CD4-positive, alpha-beta T cell treated with Interferon alpha-2 for 1 hour (primary cell): ENCODE data around the gene NLRC3.

Experiments
- DNase-seq, 2 donors: peaks; one replicate each; pipeline ENCODE4 v3.0.0-alpha.2; 2020 to 2022

The NLRC3 gene

GRCh38 chr16:3578121-3578520 is 918 bp upstream of the NLRC3 start:
- peak in 1 of 2 donors; percentile 58 for DNase-seq

GRCh38 chr16:3576211-3576610 is 992 bp downstream of the NLRC3 start:
- DNase-seq, result peak in 1 of 2 donors; percentile 22

GRCh38 chr16:3575491-3575890 is 1.7 kb downstream of the NLRC3 start:
- no peak for DNase-seq

DNA sequence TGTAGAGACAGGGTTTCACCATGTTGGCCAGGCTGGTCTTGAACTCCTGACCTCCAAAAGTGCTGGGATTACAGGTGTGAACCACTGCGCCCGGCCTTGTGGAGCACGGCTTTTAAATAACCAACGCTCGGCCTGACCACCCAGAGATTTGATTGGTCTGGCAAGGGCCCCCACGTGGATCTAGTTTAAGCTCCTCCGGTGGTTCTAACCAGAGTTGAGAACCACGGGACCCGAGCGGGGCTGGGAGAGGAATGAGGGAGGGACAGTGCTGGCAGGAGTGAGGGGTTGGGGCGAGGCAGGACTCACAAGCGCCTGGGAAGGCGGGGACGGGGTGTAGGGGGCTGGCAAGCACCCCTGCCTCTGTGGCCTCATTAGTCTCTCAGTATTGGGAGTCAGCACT is 3.0 kb downstream of the NLRC3 start:
- no peak for DNase-seq

- DNase-seq, result no peak
These were observed 3.9 kb downstream of the NLRC3 start for GRCh38 chr16:3573146-3573815.

GRCh38 chr16:3570420-3571062 is 6.7 kb downstream of the NLRC3 start:
- no peak for DNase-seq

GRCh38 chr16:3569851-3570250 is 7.4 kb downstream of the NLRC3 start:
- DNase-seq, result no peak

DNA sequence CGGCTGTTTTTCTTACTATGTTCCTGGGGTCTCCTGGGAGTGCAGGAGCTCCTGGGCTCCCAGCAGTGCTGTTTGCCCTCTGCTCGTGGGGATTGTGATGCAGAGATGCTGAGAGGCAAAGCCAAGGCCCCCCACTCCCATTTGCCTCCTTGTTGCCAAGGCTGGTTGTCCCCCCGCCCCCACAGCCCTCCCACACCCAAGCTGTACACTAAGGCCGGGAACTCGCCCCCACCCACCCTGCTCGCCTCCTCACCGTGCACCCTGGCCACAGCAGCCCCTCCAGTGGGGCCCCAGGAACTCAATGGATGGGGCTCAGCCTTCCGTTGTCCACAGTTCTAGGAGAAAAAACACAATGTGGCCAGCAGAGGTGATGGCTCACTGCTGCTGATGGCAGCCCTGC is 10.2 kb downstream of the NLRC3 start:
- no peak for DNase-seq

DNA sequence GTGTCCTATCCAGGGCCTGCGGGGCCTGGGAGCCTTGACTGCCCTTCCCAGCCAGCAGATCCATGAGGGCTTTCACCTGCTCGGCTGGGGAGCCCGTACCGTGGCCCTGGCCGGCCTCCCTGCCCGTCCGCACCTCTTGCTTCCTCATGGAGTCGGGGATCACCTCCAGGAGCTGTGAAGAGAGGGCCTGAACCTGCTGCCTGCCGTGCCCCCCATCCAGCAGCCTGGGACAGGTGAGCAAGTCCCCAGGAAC is 12.4 kb downstream of the NLRC3 start:
- no peak for DNase-seq

- DNase-seq, result no peak
These were observed 12.9 kb downstream of the NLRC3 start for GRCh38 chr16:3564130-3564888.

GRCh38 chr16:3562914-3563480 is 14.2 kb downstream of the NLRC3 start:
- no peak for DNase-seq

- no peak for DNase-seq
These were observed 15.6 kb downstream of the NLRC3 start for GRCh38 chr16:3561626-3562025.

- DNase-seq, result no peak
These were observed 22.8 kb downstream of the NLRC3 start for GRCh38 chr16:3554351-3554928.

DNA sequence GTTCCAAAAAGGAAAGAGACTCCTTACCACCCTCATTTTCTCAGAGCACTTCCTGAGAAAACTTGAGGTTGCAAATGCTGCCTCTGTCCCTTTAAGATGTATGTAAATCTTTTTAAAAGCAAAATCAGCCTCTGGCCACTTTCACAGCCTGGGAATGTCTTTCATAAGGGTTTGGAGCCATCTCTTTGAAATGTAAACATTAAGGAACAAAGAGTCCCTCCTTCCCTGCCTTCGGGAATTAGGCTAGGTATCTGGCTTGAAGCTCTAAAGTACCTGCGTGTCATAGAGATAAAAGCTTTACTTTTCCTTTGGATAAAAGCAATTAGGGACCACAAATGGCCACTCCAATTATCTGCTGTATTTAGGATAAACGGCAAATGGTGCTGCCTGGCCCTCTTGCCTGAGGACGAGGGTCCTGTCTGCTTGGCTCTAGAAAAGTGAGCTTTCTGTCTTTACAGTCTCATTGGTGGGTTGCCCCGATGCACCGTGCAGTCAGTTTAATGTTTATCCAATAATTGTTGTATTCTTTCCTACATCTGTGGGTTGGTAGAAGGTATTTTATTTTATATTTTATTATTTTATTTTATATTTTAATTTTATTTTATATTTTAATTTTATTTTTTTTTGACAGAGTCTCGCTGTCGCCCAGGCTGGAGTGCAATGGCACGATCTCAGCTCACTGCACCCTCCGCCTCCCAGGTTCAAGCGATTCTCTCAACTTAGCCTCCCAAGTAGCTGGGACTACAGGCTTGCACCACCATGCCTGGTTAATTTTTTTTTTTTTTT is 23.9 kb downstream of the NLRC3 start:
- DNase-seq, result no peak

DNA sequence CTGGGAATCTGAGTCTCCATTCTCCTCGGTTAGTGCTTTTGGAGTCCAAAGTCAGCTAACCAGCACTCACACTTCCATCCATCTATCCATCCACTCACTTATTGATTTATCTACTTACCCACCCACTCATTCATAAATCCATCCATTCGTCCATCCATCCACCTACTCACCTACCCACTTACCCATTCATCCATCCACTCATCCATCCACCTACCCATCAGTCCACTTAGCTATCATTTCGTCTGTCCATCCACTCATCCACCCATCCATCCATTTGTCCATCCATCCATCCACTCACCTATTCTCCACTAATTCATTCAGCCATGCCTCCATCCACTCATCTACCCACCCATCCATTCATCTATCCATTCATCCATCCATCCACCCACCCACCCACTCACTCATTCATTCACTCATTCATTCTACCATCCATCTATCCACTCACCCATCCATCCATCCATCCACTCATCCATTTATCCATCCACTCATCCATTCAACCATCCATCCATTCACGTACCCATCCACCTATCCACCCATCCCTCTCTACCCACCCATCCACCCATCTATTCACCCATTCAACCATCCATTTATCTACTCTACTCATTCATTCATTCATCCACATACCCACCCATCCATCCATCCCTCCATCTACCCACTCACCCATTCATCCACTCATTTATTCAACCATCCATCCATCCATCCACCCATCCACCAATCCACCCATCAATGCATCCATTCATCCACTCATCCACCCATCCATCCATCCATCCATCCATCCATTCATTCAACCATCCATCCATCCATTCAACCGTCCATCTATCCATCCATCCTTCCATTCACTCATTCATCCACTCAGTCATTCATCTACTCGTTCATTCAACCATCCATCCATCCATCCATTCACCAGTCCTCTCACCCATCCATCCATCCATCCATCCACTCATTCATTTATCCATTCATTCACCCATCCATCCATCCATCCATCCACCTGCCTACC is 26.1 kb downstream of the NLRC3 start:
- no peak for DNase-seq

DNA sequence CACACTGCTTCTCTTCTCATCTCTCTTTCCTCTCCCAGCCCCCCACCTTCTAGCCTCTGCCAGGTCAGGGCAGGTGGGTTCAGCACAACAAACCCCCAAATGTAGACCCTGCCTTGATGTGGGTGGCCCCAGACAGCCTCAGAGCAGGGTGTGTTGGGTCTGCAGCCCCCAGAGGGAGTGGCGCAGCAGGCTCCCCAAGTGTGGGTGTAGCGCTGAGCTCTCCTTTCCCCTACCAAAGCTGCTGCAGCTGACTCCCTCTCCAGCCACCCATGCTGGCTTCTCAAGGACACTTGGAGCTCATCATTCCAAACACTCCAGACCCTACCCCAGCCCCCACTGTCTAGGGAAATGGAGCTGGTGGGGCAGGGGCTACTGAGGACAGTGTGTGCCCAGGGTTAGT is 27.3 kb downstream of the NLRC3 start:
- no peak for DNase-seq

DNA sequence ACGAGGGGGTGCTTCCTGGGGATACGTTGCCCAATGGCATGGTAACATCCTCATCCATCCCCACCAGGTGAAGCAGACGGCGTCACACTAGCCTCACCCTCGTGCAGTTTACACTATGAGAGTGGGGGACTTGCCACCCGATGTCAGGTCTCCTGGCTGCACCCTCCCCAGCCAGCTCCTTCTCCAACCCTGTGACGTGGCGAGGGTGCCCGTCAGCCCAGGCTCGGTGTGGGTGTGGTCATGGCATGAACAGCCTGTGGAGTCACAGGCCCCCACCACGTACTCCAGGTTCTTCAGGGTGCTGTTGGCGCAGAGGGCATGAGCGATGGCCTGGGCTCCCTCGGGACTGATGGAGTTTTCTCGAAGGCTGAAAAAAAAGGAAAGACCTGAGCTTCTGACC is 28.3 kb downstream of the NLRC3 start:
- DNase-seq, result no peak

- peak in 1 of 2 donors; percentile 23 for DNase-seq
These were observed 28.8 kb downstream of the NLRC3 start for GRCh38 chr16:3548445-3548844.

- DNase-seq, result no peak
These were observed 30.1 kb downstream of the NLRC3 start for GRCh38 chr16:3546986-3547682.

- no peak for DNase-seq
These were observed 34.4 kb downstream of the NLRC3 start for GRCh38 chr16:3542601-3543373.
